GM18870 (cell line): Measurements from ENCODE around the gene CEP170B.
"Not testable (repeated sequence)": the region's sequence is repeated elsewhere in the genome, so short reads cannot be mapped to it uniquely, and the experiment has no call there.

Experiments used
- ATAC-seq: cut with Tn5 transposase; IDR thresholded peaks from one replicate; pipeline ENCODE4 v1.9.1; 2021; ENCODE audit warnings: moderate library complexity; ENCODE audit not compliant: unreplicated experiment

Gene CEP170B

DNA sequence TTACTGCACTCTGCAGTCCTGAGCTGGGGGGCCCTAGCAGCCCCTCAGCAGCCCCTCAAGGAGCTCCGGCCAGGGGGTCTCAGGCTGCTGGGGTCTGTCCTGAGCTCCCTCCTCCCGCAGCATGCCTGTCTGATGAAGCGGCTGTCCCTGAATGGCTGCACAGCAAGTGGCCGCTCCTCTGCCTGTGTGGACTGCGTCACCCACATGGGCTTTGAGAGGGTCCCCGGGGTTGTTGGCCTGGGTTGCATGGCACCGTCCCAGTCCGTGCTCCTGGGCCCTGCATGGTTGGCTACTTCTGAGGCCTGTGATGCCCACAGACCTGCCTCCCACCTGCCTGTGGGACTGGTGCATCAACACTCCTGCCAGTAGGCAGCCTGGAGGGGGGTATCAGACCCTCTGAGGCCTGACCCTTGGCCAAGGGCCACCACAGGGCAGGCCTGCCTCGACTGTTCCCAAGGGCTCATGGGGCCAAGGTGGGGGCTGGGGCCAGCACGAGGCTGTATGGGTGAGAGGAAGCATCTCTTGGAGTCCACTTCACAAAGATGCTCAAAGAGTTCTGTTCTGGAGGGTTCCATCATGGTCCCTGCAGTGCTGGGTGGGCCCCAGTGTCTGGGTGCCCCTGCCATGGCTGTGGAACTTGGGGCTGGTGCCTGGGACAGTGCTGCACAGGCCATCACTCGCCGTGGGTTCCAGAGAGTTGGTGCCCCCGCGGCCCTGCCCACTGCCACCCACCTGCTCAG is 12.2 kb downstream of the CEP170B start:
- ATAC-seq: no peak

DNA sequence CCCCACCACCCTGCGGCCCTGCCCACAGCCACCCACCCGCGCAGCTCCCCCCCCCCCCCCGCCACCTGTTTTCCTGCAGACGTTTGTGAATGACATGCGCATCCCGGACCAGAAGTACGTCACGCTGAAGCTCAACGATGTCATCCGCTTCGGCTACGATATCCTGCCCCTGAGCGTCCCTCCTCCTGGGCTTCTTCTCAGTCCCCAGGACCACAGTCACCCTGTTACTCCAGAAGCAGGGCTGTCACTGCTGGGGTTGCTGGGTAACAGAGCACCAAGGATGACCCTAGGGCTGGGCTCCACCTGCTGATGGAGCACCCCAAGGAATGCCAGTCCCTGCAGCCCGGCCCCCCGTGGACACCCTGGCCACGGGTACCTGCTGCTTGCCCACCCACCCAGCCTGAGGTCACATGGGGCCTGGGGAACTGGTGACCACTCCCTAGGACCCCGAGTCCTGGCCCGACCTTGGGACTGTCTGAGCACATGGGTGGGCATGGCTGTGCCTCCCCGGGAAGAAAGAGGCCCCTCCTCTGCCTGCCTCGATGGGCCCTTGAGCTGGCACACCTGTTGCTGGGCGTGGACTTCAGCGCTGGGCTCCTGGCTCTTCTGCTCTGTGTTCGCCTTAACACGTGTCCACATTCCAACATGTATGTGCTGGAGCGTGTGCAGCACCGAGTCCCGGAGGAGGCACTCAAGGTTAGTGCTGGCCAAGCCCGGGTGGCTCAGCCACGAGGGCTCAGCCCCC is 12.9 kb downstream of the CEP170B start:
- ATAC-seq: no peak

DNA sequence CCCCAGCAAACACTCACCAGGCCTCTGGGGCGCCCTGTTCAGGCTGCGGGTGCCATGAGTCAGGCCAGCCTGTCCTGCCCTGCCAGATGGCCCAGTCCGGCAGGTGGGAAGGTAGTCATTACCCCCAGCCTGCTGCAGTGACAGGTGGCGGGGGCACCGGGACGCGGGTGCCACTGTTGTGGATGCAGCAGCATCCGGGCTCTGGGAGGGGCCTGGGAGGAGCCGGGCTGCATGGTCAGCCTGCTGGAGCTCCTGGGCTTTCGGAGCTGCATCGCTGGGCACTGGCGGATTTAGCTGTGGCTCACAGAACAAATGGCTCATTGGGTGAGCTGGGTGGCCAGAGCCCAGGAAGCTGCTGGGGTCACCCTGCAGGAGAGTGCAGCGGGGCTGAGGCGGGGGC is 13.5 kb downstream of the CEP170B start:
- no peak for ATAC-seq

GRCh38 chr14:104879201-104879982 is 14.3 kb downstream of the CEP170B start:
- no peak for ATAC-seq

DNA sequence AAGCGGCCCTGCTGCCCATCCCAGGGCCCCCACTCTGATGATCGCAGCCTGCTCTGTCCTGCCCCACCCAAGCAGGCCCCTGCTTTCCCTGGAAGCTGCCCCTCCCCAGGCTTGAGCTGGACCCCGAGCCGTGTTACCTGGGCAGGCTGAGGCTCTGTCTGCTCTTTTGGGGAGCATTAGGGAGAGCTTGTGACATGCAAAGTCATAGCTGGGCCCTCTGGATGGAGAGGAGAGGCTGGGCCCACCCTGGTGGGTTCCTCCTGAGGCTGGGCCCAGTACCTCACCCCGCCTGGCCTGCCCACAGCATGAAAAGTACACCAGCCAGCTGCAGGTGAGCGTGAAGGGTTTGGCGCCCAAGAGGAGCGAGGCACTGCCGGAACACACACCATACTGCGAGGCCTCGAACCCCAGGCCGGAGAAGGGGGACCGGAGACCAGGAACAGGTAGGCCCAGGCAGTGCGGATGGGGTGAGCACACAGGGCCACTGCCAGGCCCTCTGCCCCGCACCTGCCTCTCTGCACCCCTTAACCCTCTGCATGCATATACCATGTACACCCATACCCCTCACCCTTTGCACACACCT is 15.0 kb downstream of the CEP170B start:
- ATAC-seq: no peak

- no peak for ATAC-seq
Observed at GRCh38 chr14:104880584-104881210, 15.6 kb downstream of the CEP170B start.

- ATAC-seq: no peak
Observed at GRCh38 chr14:104881369-104881979, 16.4 kb downstream of the CEP170B start.

DNA sequence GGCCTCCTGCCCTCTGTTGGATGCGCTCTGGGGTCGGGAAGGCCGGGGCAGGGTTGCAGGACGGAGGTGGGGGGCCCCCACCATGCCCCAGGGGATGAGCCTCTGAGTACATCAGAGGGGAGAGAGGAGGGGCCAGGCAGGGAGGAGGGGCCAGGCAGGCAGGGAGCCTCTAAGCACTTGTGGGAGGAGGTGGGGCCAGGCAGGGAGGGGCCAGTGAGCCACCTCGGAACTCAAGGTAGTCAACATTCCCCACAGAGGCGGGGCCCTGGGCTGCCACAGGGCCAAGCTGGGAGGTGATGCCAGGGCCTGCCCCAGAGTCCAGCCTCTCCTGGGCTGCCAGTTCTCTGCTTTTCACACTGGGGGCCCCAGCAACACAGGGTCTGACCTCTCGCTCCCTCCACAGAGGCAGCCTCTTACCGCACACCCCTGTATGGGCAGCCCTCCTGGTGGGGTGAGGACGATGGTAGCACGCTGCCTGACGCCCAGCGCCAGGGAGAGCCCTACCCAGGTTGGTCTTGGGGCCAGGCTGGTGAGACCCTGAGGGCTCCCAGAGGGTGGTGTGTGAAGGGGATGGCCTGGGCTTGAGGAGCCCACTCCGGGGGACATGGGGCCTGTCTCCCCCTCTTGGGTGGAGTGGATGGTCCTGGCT is 17.4 kb downstream of the CEP170B start:
- ATAC-seq: no peak

- no peak for ATAC-seq
Observed at GRCh38 chr14:104882991-104883660, 18.1 kb downstream of the CEP170B start.

GRCh38 chr14:104883681-104884361 is 18.8 kb downstream of the CEP170B start:
- ATAC-seq: no peak

GRCh38 chr14:104884381-104884780 is 19.3 kb downstream of the CEP170B start:
- ATAC-seq: not testable (repeated sequence)

GRCh38 chr14:104885031-104885972 is 20.2 kb downstream of the CEP170B start:
- no peak for ATAC-seq

GRCh38 chr14:104885973-104886689 is 21.1 kb downstream of the CEP170B start:
- ATAC-seq: no peak

DNA sequence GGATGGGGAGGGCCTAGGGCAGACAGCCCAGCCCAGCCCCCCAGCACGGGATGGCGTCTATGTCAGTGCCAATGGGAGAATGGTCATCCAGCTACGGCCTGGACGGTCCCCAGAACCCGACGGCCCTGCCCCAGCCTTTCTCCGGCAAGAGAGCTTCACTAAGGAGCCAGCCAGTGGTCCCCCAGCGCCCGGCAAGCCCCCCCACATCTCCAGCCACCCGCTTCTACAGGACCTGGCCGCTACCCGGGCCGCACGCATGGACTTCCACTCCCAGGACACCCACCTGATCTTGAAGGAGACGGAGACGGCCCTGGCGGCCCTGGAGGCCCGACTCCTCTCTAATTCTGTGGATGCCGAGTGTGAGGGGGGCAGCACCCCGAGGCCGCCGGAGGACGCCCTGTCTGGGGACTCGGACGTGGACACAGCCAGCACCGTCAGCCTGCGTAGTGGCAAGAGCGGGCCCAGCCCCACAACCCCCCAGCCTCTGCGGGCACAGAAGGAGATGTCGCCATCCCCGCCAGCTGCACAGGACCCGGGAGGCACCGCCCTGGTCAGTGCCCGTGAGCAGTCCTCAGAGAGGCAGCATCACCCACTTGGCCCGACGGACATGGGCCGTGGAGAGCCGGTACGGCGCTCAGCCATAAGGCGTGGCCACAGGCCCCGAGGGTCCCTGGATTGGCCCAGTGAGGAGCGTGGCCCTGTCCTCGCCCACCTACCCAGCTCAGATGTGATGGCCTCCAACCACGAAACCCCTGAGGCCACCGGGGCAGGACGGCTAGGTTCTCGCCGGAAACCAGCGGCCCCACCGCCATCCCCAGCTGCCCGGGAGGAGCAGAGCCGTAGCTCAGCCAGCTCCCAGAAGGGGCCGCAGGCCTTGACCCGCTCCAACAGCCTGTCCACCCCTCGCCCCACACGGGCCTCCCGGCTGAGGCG is 21.9 kb downstream of the CEP170B start:
- no peak for ATAC-seq

GRCh38 chr14:104887623-104888488 is 22.8 kb downstream of the CEP170B start:
- no peak for ATAC-seq
